PC-3 (cell line): ENCODE data around the gene TREML1. TPM values are rescaled to one million over a fixed set of nuclear protein-coding genes. Genes with fewer than 3 reads are reported as not detected.

ENCODE experiments used
- ATAC-seq: fragments of 200-7000 bp; cut with Tn5 transposase; 2 replicates; pipeline ENCODE4 v1.9.1; 2020; ENCODE audit warnings: mild to moderate bottlenecking, moderate library complexity
- BruUV-seq: library from RNA; stranded (reverse); fragments of 400-500 nt; replicated peaks from 2 replicates; lab custom pipeline; 2021; lab: Mats Ljungman, UMichigan
- CTCF ChIA-PET: fragments of 300-600 bp; sonication (Branson Sonifier 250); formaldehyde crosslinking; loops from one replicate; lab custom pipeline; 2022; ENCODE audit warnings: antibody characterized with exemption; lab: Charles Lee
- POLR2A ChIA-PET: fragments of 300-600 bp; sonication (Branson Sonifier 250); formaldehyde crosslinking; loops from one replicate; lab custom pipeline; 2022; ENCODE audit warnings: antibody characterized with exemption; ENCODE audit not compliant: unreplicated experiment; lab: Charles Lee
- DNase-seq: peaks from one replicate; pipeline ENCODE4 v3.0.0-alpha.2; 2015
- H2AFZ ChIP-seq: fragments of 300-600 bp; sonication (generic); 2 replicates; pipeline ENCODE4 v1.6.0; 2016; ENCODE audit warnings: antibody characterized with exemption, low read length
- H3F3A ChIP-seq: fragments of 300-600 bp; sonication (generic); one replicate; pipeline ENCODE4 v1.6.0; 2017; ENCODE audit warnings: antibody characterized with exemption, low read length, control low read depth, mild to moderate bottlenecking; ENCODE audit not compliant: unreplicated experiment
- H3K27ac ChIP-seq: fragments of 300-600 bp; sonication (generic); 2 replicates; pipeline ENCODE4 v1.5.1; 2016; ENCODE audit warnings: mild to moderate bottlenecking, low read length
- H3K27me3 ChIP-seq: fragments of 300-600 bp; sonication (generic); 2 replicates; pipeline ENCODE4 v1.6.1; 2016; ENCODE audit warnings: low read length, mixed read lengths
- H3K36me3 ChIP-seq: fragments of 300-600 bp; sonication (generic); 2 replicates; pipeline ENCODE4 v1.6.1; 2016; ENCODE audit warnings: low read depth, mixed run types, low read length, mixed read lengths
- H3K4me1 ChIP-seq: fragments of 300-600 bp; sonication (generic); 2 replicates; pipeline ENCODE4 v1.5.1; 2016; ENCODE audit warnings: low read length; ENCODE audit not compliant: insufficient read depth
- H3K4me2 ChIP-seq: fragments of 300-600 bp; sonication (generic); 2 replicates; pipeline ENCODE4 v1.6.0; 2016; ENCODE audit warnings: low read length
- H3K4me3 ChIP-seq: fragments of 300-600 bp; sonication (generic); 2 replicates; pipeline ENCODE4 v1.5.1; 2016; ENCODE audit warnings: mild to moderate bottlenecking, low read length, mixed read lengths
- H3K79me2 ChIP-seq: fragments of 300-600 bp; sonication (generic); 2 replicates; pipeline ENCODE4 v1.6.1; 2017; ENCODE audit warnings: low read length, mixed read lengths
- H3K9ac ChIP-seq: fragments of 300-600 bp; sonication (generic); 2 replicates; pipeline ENCODE4 v1.6.0; 2016; ENCODE audit warnings: mild to moderate bottlenecking, low read length
- H3K9me2 ChIP-seq: fragments of 300-600 bp; sonication (generic); replicated peaks from 2 replicates; pipeline ENCODE4 v1.6.1; 2016; ENCODE audit warnings: mixed run types, low read length, mixed read lengths
- H3K9me3 ChIP-seq: fragments of 300-600 bp; sonication (generic); 2 replicates; pipeline ENCODE4 v1.6.1; 2016; ENCODE audit warnings: low read length, mixed read lengths
- H4K20me1 ChIP-seq: fragments of 300-600 bp; sonication (generic); 2 replicates; pipeline ENCODE4 v1.6.1; 2016; ENCODE audit warnings: low read length, mixed read lengths
- CTCF ChIP-seq: fragments of 300-600 bp; sonication (generic); conservative IDR thresholded peaks from 2 replicates; pipeline ENCODE4 v1.5.1; 2017; ENCODE audit warnings: antibody characterized with exemption, low read depth, mild to moderate bottlenecking, low read length
- EZH2 ChIP-seq: fragments of 300-600 bp; sonication (generic); IDR thresholded peaks from one replicate; pipeline ENCODE4 v1.6.1; 2017; ENCODE audit warnings: antibody characterized with exemption, mild to moderate bottlenecking, low read length; ENCODE audit not compliant: unreplicated experiment
- EZH2phosphoT487 ChIP-seq: fragments of 300-600 bp; sonication (generic); IDR thresholded peaks from 2 replicates; pipeline ENCODE4 v1.6.1; 2018; ENCODE audit warnings: mild to moderate bottlenecking, antibody characterized with exemption, low read length, borderline replicate concordance
- intact Hi-C: fragments of 100-400 bp; cut with micrococcal nuclease; formaldehyde crosslinking; loops from 2 replicates; pipeline ENCODE4 v1.9.0; 2023
- total RNA-seq: library from RNA; depleted of rRNA; stranded (reverse); fragments of >200 nt; gene quantifications from 2 replicates; pipeline ENCODE4 v1.2.3, GENCODE V29; 2014

The TREML1 gene
- total RNA-seq, 1 experiment from 2014 or later = not detected

GRCh38 chr6:41177695-41178094 is 23.5 kb upstream of the TREML1 start:
- TF ChIP-seq EZH2 (no peak), EZH2phosphoT487 (no peak), CTCF (no peak)
- Histone ChIP-seq H3K9me3 (no peaks in the 10 kb centered on the region), H3K27ac (no peak overlapping the region), H3K4me1 (no peaks in the 10 kb centered on the region), H3K9ac (no peak overlapping the region), H3K4me3 (no peak overlapping the region), H3K27me3 (peaks cover 43% of the 10 kb centered on the region), H3K79me2 (no peaks in the 10 kb centered on the region), H3K36me3 (no peaks in the 10 kb centered on the region), H3K9me2 (no peaks in the 10 kb centered on the region), H3F3A (no peaks in the 10 kb centered on the region), H2AFZ (no peak overlapping the region), H3K4me2 (no peak overlapping the region), H4K20me1 (no peaks in the 10 kb centered on the region)
- DNase-seq (no peak), ATAC-seq (no peak)
- POLR2A ChIA-PET = no interaction called here
- no TSS peak for BruUV-seq
- intact Hi-C loops = no loop called here
- CTCF ChIA-PET = no interaction called here

GRCh38 chr6:41177287-41177686 is 23.1 kb upstream of the TREML1 start:
- ChIA-PET CTCF (interaction anchor here (0.6 kb wide), 1 partner anchor 191 kb away, joined by 3 read pairs; no protein-coding TSS in a partner anchor), POLR2A (no interaction called here)
- Histone ChIP-seq H2AFZ (no peak overlapping the region), H3K9me3 (no peaks in the 10 kb centered on the region), H3K4me2 (no peak overlapping the region), H3K4me3 (no peak overlapping the region), H3K27ac (no peak overlapping the region), H4K20me1 (no peaks in the 10 kb centered on the region), H3K27me3 (peaks cover 43% of the 10 kb centered on the region), H3K9ac (no peak overlapping the region), H3K36me3 (no peaks in the 10 kb centered on the region), H3K79me2 (no peaks in the 10 kb centered on the region), H3K4me1 (no peaks in the 10 kb centered on the region), H3F3A (no peaks in the 10 kb centered on the region), H3K9me2 (no peaks in the 10 kb centered on the region)
- TF ChIP-seq EZH2 (no peak), CTCF (no peak), EZH2phosphoT487 (no peak)
- intact Hi-C loops = no loop called here
- ATAC-seq = no peak
- DNase-seq = no peak
- no TSS peak for BruUV-seq

- TF ChIP-seq CTCF = no peak
- no peak for TF ChIP-seq EZH2
- no peak for TF ChIP-seq EZH2phosphoT487
- POLR2A ChIA-PET = no interaction called here
- no peaks in the 10 kb centered on the region for H4K20me1 ChIP-seq
- no peaks in the 10 kb centered on the region for H3K4me1 ChIP-seq
- no peaks in the 10 kb centered on the region for H3K9me2 ChIP-seq
- DNase-seq (no peak), ATAC-seq (no peak)
- H3K27me3 ChIP-seq = peaks cover 46% of the 10 kb centered on the region
- H3K9ac ChIP-seq = no peak overlapping the region
- intact Hi-C loops = no loop called here
- no TSS peak for BruUV-seq
- H3K4me3 ChIP-seq = no peak overlapping the region
- no peak overlapping the region for H3K4me2 ChIP-seq
- H3F3A ChIP-seq = no peaks in the 10 kb centered on the region
- CTCF ChIA-PET = no interaction called here
- H3K9me3 ChIP-seq = no peaks in the 10 kb centered on the region
- no peak overlapping the region for H3K27ac ChIP-seq
- H3K79me2 ChIP-seq = no peaks in the 10 kb centered on the region
- no peak overlapping the region for H2AFZ ChIP-seq
- no peaks in the 10 kb centered on the region for H3K36me3 ChIP-seq
These were observed 22.0 kb upstream of the TREML1 start for GRCh38 chr6:41176189-41176588.
